Pancreas (tissue), 10 donors: ENCODE measurements around the gene AKAP6. TPM values are rescaled to one million over a fixed set of nuclear protein-coding genes. Genes with fewer than 3 reads are reported as not detected.

Experiments used
- ATAC-seq, 4 donors: fragments of 200-7000 bp; cut with Tn5 transposase; one replicate each; pipeline versions ENCODE4 v1.8.0 to v1.9.1; 2020; ENCODE audit warnings: mild to moderate bottlenecking in 4 of 4, moderate library complexity in 4 of 4
- DNase-seq, 6 donors: peaks; one replicate each; pipeline ENCODE4 v3.0.0-alpha.2; 2020
- FAIRE-seq: peaks from 2 replicates; lab custom pipeline; 2012; peaks lifted over from hg19 to GRCh38; lab: Jason Lieb, UNC
- H3K27ac ChIP-seq, 4 donors: fragments of 200-600 bp; sonication (generic); 1 replicate in 3 of 4; 2 replicates in 1 of 4; pipeline versions ENCODE4 v1.5.0 to v1.8.0; 2020
- H3K27me3 ChIP-seq, 4 donors: fragments of 200-600 bp; one replicate each; pipeline ENCODE4 v1.8.0; 2021
- H3K36me3 ChIP-seq, 3 donors: fragments of 200-600 bp; sonication (generic) in 1 of 3; one replicate each; pipeline versions ENCODE4 v1.5.0 to v1.8.0; 2020 to 2021
- H3K4me1 ChIP-seq, 3 donors: fragments of 200-600 bp; one replicate each; pipeline ENCODE4 v1.8.0; 2021
- H3K4me3 ChIP-seq, 4 donors: fragments of 200-600 bp; sonication (generic) in 2 of 4; one replicate each; pipeline versions ENCODE4 v1.5.0 to v1.8.0; 2020 to 2021
- H3K9me3 ChIP-seq, 4 donors: fragments of 200-600 bp; one replicate each; pipeline ENCODE4 v1.8.0; 2021
- CTCF ChIP-seq, 4 donors: fragments of 200-600 bp; sonication (generic) in 3 of 4; IDR thresholded peaks; one replicate each; pipeline versions ENCODE4 v1.5.0 to v1.8.0; 2021; ENCODE audit warnings: antibody characterized with exemption in 4 of 4
- WGBS, 2 donors: extraction: QIAGEN DNeasy Blood & Tissue Kit; methylation state at CpG; one replicate each; pipeline ENCODE4 v1.1.7; 2013; 5-methylcytosine and 5-hydroxymethylcytosine counted together
- intact Hi-C, 3 donors: fragments of 100-400 bp; cut with DNase I; formaldehyde crosslinking; loops; one replicate each; pipeline versions ENCODE4 v1.11.1 to v1.14.2; 2022
- polyA plus RNA-seq, 2 donors: library from polyadenylated mRNA; stranded (reverse); fragments of 200-250 nt; gene quantifications; one replicate each; pipeline ENCODE4 v1.2.3, GENCODE V29; 2013
- total RNA-seq, 6 donors: library from RNA; stranded (reverse); fragmentation: NEBNext Ultra II Directional in 4 of 6; extraction: Animal tissue kit (Norgen Biotek cat#: 25700) in 4 of 6; gene quantifications; one replicate each; pipeline versions ENCODE4 v1.2.1 to v1.2.4, GENCODE V29; 2021 to 2023
- donor health status: healthy with polysubstance abuse.
- donor health status: DM: no; HTN: no; CAD: no; lungs with moderate emphysema.
- donor health status: DM: no; HTN: no; CAD: no.
- donor health status: control.
- donor health status: control.
- donor health status: Bipolar disorder and iron deficiency.
- donor health status: DM: yes; HTN: yes; CAD: no.
- donor health status: DM: no; HTN: no; CAD: no.
- donor health status: DM: no; HTN: no; CAD: no.
- donor health status: DM: yes; HTN: yes; CAD: no.

The AKAP6 gene
- total and polyA plus RNA-seq, 8 donors, result 0.34 to 2.2 (median 1.8) TPM

DNA sequence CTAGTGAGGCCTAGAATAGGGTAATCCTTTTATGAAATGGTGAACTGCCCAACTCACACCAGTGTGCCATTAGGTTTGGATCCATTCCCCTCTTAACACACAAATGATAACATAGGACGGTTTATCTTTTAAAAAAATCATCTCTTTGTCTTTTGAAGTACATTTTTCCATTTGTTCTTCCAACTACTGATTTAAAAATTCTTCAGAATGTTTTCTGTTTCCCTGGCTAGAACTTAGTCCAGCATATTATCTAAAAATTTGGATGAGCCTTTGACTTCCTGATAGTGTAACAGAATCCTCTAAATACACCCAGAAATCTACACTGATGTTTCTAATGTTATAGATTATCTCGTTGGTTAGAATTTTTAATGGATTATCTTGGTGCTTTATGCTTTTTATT lies 359.8 kb downstream of the AKAP6 start:
- FAIRE-seq, result no peak
- Histone ChIP-seq H3K9me3 (no peaks in the 10 kb centered on the region), H3K4me1 (no peaks in the 10 kb centered on the region), H3K4me3 (no peak overlapping the region), H3K27ac (no peak overlapping the region), H3K27me3 (no peaks in the 10 kb centered on the region), H3K36me3 (no peaks in the 10 kb centered on the region)
- ATAC-seq, result no peak
- no peak for TF ChIP-seq CTCF (IDR thresholded peaks at IDR 0.05)
- intact Hi-C loops, result no loop called here
- 37 to 42% methylated on average over 2 of the region's 2 CpGs for WGBS, 2 donors
- DNase-seq, result no peak

DNA sequence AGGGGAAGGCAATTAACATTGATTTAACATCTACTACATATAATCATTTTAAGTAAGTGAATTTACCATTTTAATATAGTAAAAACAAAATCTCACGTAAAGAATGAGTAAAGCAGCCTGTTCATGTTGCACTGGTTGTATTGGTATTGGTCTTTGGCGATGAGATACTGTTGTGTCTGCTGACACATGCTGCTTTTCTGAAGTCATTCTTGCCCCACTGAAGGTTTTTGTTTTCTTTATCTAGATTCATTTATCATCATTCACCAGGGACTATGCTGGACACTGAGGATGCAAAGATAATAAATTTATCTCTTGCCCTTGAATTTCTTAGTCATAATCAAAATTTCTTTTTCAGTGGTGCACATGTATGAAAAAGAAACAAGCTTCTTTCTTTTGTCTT lies 363.3 kb downstream of the AKAP6 start:
- WGBS, 2 donors, result 93 to 94% methylated on average over 2 of the region's 2 CpGs
- ATAC-seq, result no peak
- no peaks in the 10 kb centered on the region for H3K27me3 ChIP-seq
- no peak for DNase-seq
- H3K4me1 ChIP-seq, result no peaks in the 10 kb centered on the region
- no peak for TF ChIP-seq CTCF (IDR thresholded peaks at IDR 0.05)
- H3K4me3 ChIP-seq, result no peak overlapping the region
- intact Hi-C loops, result no loop called here
- no peaks in the 10 kb centered on the region for H3K9me3 ChIP-seq
- FAIRE-seq, result no peak
- H3K27ac ChIP-seq, result no peak overlapping the region
- H3K36me3 ChIP-seq, result no peaks in the 10 kb centered on the region

DNA sequence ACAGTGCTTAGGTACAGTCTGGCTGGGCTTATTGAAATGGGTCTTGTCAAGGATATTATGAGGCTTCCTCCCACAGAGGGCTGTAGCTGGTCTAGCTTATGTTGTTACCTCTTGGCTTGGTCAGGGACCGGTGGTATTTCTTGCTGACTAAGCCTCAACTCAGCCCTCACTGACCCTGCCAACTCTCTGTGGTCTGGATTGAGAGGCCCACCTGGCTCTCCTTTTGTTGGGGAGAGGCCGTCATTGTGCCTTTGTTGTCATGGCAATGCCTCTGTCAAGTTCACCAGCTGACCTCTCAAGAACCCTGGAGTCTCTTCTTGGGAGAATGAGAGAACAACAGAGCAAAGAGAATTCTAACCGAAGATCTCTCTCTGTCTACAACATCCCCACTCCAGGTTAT lies 364.0 kb downstream of the AKAP6 start:
- Histone ChIP-seq H3K4me3 (no peak overlapping the region), H3K9me3 (no peaks in the 10 kb centered on the region), H3K4me1 (no peaks in the 10 kb centered on the region), H3K36me3 (no peaks in the 10 kb centered on the region), H3K27me3 (no peaks in the 10 kb centered on the region), H3K27ac (no peak overlapping the region)
- DNase-seq (no peak), ATAC-seq (no peak), FAIRE-seq (no peak)
- no peak for TF ChIP-seq CTCF (IDR thresholded peaks at IDR 0.05)
- intact Hi-C loops, result no loop called here
- 80 to 86% methylated on average over 3 of the region's 3 CpGs for WGBS, 2 donors

- DNase-seq, result no peak
- ATAC-seq, result no peak
- intact Hi-C loops, result no loop called here
- no peak for TF ChIP-seq CTCF (IDR thresholded peaks at IDR 0.05)
- no peak for FAIRE-seq
- Histone ChIP-seq H3K36me3 (no peaks in the 10 kb centered on the region), H3K4me1 (no peaks in the 10 kb centered on the region), H3K4me3 (no peak overlapping the region), H3K27ac (no peak overlapping the region), H3K27me3 (no peaks in the 10 kb centered on the region), H3K9me3 (no peaks in the 10 kb centered on the region)
- 60 to 62% methylated on average over 3 of the region's 3 CpGs for WGBS, 2 donors
These were observed 365.8 kb downstream of the AKAP6 start for GRCh38 chr14:32694795-32695449.

DNA sequence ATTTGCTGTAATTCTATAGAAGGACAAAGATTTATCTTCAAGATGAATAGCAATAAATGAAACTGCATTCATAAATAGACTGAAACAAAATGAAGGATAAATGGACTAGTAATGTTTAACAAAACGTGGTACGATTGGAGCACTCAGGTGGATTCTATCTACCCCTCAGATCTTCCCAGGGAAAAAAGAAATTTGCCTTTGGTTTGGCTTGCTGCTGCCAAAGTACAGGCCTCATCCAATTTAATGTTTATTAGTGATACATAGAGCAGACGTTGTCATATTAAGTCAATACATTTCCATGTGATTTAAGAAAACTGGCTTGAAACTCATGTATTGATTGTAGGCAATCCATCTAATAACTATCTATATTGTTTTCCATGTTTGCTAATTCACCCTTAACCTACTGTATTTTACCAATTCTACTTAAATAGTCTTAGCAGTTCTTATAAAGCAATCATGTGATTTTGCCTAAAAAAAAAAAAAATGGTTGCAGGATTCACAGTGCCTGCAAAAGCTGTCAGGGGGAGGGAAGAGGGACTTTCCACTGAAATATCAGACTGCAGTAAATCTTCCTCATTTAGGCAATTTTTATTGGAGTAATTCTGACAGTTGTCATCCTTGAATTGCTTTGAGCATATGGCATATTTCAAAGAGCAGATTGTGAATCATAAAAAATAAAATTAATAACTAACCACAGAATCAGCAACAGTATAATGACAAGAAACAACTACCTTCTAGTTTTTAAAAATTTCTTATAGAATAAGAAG lies 367.4 kb downstream of the AKAP6 start:
- no peak for FAIRE-seq
- no peaks in the 10 kb centered on the region for H3K27me3 ChIP-seq
- H3K9me3 ChIP-seq, result no peaks in the 10 kb centered on the region
- TF ChIP-seq CTCF (IDR thresholded peaks at IDR 0.05), result no peak
- no peak overlapping the region for H3K27ac ChIP-seq
- ATAC-seq, result no peak
- H3K4me3 ChIP-seq, result no peak overlapping the region
- no peak for DNase-seq
- intact Hi-C loops, result no loop called here
- H3K36me3 ChIP-seq, result no peaks in the 10 kb centered on the region
- H3K4me1 ChIP-seq, result no peaks in the 10 kb centered on the region
- WGBS, 2 donors, result 75 to 83% methylated on average over 3 of the region's 3 CpGs
